HG03139 (cell line): Measurements from ENCODE around the gene SNRK.

ENCODE experiments used
- ATAC-seq: cut with Tn5 transposase; IDR thresholded peaks from one replicate; pipeline ENCODE4 v1.9.1; 2021; ENCODE audit not compliant: unreplicated experiment

The SNRK gene

DNA sequence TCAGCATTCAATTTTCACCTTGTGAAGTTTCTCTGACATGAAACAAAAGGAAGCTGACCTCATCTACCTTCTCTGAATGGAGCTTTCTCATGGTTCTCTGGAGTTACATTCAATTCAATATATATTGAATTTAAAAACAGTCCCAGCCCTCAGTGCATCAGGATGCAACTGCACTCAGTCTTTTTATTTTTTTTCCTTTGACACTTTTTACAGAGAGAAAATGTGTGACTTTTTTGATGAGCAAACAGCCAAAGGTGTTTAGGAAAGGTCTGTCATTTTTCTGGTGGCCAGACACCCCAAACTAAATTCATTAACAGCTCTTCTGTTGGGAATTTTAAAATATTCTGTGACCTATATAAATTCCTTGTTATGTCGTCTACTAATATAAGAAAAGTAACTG, 19.3 kb upstream of the SNRK start:
- no peak for ATAC-seq

DNA sequence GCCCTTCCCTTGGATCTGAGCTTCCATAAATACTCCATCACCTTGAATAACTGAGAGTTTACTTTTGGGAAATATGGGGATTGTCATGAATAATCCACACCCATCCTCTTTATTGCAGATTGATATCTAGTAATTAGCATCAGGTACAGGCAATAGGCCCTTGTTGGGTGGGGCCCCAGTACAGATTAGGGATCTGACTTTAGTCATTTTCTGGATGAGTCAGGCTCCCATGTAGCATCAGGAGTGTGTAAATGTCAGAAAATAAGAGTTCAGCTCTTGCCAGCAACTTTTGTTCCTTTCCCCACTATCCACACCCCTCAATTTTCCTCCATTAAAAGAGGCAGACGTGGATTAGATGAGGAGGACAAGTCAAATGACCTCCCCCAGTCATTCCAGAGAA, 17.7 kb upstream of the SNRK start:
- ATAC-seq = no peak

- no peak for ATAC-seq
These were observed 16.3 kb upstream of the SNRK start for GRCh38 chr3:43270078-43270477.

DNA sequence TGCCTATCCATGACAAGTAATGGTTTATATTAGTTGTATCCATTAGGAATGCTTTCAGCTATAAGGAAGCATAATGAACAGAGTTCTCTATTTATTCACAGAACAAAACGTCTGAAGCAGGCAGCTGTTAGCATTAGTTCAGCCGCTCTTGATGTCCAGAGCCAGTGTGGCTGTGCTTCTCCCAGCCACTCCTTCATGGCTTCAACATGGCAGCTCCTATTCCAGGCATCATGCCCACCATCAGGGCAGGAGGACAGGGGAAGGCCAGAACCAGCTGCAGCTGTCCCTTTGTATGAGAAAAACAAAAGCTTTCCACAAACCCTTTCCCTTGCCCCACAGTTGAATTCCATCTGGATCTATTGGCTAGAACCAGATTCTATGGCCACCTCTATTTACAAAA, 12.9 kb upstream of the SNRK start:
- ATAC-seq = no peak

- ATAC-seq = no peak
These were observed 7.3 kb upstream of the SNRK start for GRCh38 chr3:43279082-43279481.

DNA sequence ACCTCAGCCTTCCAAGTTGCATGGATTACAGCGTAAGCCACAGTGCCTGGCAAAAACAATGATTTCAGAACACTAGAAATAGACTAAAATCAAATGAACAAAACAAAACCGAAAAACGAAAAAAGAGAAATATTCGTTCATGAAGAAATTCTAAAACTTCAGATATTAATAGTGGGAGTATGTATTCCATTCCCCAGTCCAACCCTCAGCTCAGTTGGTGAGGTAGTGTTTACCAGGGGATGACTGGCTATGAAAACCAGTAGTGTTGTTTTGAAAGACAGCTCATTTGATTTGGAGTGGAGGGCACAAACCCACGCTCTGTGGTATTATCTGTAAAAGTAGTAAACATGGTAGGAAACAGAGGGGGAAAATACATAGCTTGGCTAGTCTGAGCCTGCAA, 6.8 kb upstream of the SNRK start:
- ATAC-seq = no peak

GRCh38 chr3:43281020-43281419, 5.3 kb upstream of the SNRK start:
- ATAC-seq = no peak

DNA sequence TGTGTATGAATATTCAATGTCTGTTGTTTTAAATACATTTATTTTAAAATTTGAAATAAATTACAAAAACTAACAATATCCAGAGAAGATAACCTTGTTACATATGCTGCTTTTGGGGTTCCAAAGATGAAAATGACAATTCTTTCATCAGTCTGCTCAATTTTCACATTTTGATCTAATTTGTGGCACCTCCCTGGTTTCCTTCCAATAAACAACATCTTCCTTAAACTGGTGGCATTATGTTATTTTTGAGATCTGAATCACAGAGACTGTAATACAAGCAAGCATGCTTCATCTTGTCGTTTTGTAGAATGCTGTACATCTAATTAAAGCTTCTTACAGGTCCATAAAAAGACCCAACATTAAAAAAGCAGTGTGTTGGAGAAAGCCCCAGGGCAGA, 2.2 kb upstream of the SNRK start:
- no peak for ATAC-seq

GRCh38 chr3:43285644-43286043, 696 bp upstream of the SNRK start:
- ATAC-seq = no peak

GRCh38 chr3:43286841-43287499, 630 bp downstream of the SNRK start:
- peak; percentile 25 for ATAC-seq

- no peak for ATAC-seq
These were observed 1.1 kb downstream of the SNRK start for GRCh38 chr3:43287500-43287873.

- peak; percentile 39 for ATAC-seq
These were observed 2.0 kb downstream of the SNRK start for GRCh38 chr3:43288366-43288765.

DNA sequence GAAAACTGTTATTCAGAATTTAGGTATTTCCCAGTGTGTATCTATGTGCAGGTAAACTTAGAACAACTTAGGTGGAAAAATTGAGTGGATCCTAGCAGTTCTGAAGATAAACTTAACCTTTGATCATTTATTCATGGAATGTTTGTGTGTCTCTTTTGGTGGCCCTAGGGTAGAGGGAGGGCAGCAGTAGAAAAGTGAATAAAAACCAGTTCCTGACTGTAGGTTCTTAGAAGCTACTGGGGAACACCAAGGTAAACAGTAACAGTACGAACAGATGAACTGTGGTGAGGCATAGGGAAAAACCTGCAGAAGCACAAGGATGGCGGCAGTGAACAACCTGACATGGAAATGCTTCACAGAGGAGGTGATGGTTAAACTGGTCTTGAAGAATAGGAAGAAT, 2.5 kb downstream of the SNRK start:
- ATAC-seq = no peak

DNA sequence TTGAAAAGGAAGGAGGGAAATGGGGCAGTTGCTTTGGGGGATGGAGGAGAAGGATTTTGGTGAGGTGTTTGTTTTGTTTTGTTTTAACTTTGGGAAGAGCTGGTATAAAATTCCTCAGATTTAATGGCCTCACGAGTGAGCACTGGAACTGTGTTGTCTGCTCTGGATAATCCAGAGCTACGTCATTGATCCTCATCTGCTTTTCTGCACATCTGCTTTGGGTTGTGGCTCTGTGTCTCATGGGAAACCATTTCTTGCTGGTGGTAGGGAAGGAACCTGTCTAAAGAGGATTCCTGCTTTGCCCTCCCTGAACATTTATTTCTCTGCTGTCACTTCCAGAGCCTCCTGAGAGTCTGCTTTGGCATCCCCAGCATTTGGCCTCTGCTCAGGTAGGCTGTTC, 3.1 kb downstream of the SNRK start:
- no peak for ATAC-seq

DNA sequence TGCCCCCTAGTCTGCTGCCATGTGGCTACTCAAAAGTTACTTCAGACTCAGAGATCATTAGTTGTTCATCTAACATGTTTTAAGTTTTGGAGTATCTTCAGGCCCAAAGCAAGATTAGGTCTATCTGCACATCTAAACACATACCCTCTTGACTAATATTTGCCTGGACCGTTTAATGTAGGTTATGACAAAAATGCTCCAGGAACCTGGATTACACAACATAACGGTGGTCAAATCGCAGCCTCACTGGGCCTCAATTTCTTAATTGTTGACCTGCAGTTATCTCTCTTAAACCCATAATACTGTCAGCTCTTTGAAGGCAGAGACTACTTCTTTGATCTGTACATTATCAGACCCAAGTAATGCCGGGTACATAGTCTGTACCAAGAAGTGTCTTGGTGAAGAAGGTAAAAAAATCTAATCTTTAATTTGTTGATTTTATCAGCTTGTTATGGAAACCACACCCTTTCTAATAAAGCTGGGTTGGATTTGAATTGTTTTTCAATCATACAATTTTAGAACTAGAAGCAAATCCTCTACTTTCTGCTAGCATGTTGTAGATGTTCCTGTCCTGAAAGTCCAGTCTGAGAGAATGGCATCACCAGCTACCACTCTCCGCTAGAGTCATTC, 3.6 kb downstream of the SNRK start:
- no peak for ATAC-seq

GRCh38 chr3:43290956-43291355, 4.6 kb downstream of the SNRK start:
- no peak for ATAC-seq

DNA sequence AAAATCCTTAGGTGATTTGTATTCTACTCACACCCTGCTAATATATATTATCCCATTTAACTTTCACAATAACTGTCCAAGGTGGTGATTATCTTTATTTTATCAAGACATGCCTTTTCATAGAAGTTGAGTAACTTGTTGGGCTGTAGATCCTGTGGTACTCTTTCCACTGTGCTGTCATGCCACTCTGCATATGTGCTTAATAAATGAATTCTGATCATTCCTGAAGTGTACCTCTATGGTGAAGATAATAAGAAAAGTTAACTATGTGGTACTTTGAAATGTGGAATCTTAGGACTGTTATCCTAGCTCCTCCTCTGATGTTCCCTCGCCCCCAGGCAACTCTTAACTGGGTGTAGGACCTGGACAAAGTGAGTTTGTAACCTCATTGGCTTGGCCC, 5.2 kb downstream of the SNRK start:
- ATAC-seq = no peak

GRCh38 chr3:43294975-43295374, 8.6 kb downstream of the SNRK start:
- no peak for ATAC-seq

DNA sequence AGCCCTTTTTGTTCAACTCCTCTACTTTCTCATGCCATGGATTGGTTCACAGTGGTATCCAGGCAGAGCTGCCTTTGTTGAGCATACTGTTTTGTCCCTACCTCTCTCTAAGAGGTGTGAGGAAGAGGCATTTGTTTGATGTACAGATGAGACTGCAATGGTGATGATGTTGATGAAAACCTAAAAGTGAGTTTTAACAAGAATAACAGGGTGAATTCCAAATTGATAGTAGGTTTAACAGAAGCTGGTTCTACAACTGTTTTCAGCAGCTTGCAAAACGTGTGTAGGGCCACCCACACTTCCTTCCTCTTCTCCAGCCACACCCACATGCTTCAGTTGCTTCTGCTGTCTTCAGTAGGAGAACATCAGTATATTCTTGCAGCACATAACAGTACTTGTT, 10.2 kb downstream of the SNRK start:
- ATAC-seq = peak; percentile 79

GRCh38 chr3:43298292-43298691, 12.0 kb downstream of the SNRK start:
- no peak for ATAC-seq

DNA sequence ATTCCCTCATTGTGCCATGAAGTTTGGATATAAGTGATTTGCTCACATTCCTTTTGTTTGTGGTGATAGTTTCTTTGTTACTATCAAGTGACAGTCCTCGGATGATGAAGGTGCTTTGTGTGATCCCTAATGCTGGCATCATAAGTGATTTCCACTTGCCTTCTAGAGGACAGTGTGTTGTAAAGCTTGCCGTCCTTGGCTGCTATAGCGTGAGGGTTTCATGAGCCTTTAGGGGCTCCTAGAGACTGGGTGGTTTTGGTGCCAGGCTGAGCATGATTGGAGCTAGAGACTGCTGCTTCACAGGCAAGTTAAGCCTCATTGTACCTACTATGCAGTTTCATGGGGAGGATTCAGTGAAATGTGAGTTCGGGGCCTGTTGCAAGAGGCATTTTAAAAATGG, 12.4 kb downstream of the SNRK start:
- no peak for ATAC-seq

DNA sequence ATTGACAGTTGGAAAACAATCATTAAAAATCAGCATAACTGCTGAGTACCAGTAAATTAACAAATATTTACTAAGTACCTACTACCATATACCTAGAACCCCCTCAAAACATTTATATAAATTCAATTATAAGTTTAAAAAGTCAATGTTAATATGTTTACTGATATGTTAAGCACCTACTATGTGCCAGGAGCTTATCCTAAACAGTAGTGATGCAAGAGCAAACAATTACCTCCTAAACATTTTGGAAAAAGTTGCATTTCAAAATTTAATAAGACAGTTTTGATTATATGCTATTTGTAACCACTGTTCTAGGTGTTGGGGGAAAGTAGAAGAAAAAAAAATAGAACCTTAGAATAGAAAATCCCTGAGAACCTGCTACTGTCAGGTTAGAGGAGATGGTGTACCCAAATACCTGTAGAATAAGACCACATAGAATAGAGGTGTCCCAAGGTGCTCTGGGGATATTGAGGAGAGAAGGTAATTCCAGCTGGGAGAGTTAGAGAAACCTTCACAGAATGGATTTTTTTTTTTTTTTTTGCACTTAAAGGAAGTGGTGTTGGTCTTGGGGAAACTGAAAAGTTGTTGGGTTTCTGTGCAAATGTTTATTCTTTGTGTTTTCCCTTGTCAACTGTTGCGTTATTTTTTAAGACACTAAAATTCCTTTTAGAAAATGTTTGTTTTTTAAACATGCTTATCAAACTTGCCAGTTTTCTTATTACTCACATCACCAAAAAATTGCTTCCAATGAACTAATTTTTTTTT, 16.0 kb downstream of the SNRK start:
- no peak for ATAC-seq
